Body of pancreas (tissue), 4 donors: Measurements from ENCODE around the gene CZIB.
"Not testable (repeated sequence)": the region's sequence is repeated elsewhere in the genome, so short reads cannot be mapped to it uniquely, and the experiment has no call there.

Experiments
- CTCF ChIP-seq, 7 experiments: fragments of 450-650 bp in 4 of 7; fragments of 200-600 bp in 3 of 7; sonication (generic) in 3 of 7; IDR thresholded peaks; one replicate each; pipeline ENCODE4 v1.5.1; 2016 to 2019; ENCODE audit warnings: antibody characterized with exemption in 7 of 7
- POLR2A ChIP-seq, 3 donors: fragments of 450-650 bp; IDR thresholded peaks; one replicate each; pipeline ENCODE4 v1.6.1; 2016; ENCODE audit warnings: antibody characterized with exemption in 3 of 3, mild to moderate bottlenecking in 2 of 3

GRCh38 chr1:53205496-53205895 lies 14.9 kb downstream of the CZIB start:
- not testable (repeated sequence) for TF ChIP-seq CTCF, POLR2A (IDR thresholded peaks at IDR 0.05)
